Endodermal cell (in vitro differentiated cells): ENCODE measurements around the gene BRICD5. TPM values are rescaled to one million over a fixed set of nuclear protein-coding genes. Genes with fewer than 3 reads are reported as not detected.

ENCODE experiments used
- DNase-seq: peaks from one replicate; pipeline ENCODE4 v3.0.0-alpha.2; 2017
- H3K27ac ChIP-seq: 2 replicates; pipeline ENCODE4 v1.5.1; 2013; ENCODE audit warnings: mild to moderate bottlenecking, low read depth, low read length, moderate library complexity
- H3K27me3 ChIP-seq: 2 replicates; pipeline ENCODE4 v1.6.1; 2013; ENCODE audit warnings: mild to moderate bottlenecking, low read length, moderate library complexity; ENCODE audit not compliant: insufficient read depth, control insufficient read depth, poor library complexity, severe bottlenecking
- H3K36me3 ChIP-seq: 2 replicates; pipeline ENCODE4 v1.7.0; 2013; ENCODE audit warnings: mild to moderate bottlenecking, low read length, moderate library complexity; ENCODE audit not compliant: control insufficient read depth, insufficient read depth
- H3K4me1 ChIP-seq: one replicate; pipeline ENCODE4 v1.7.0; 2013; ENCODE audit warnings: low read length; ENCODE audit not compliant: control insufficient read depth, insufficient read depth
- H3K4me3 ChIP-seq: 2 replicates; pipeline ENCODE4 v1.5.1; 2013; ENCODE audit warnings: mild to moderate bottlenecking, low read length, moderate library complexity
- H3K9ac ChIP-seq: 2 replicates; pipeline ENCODE4 v1.6.1; 2013; ENCODE audit warnings: mild to moderate bottlenecking, low read length, moderate library complexity; ENCODE audit not compliant: poor library complexity, severe bottlenecking; ENCODE audit errors: extremely low read depth
- H3K9me3 ChIP-seq: 2 replicates; pipeline ENCODE4 v1.6.1; 2013; ENCODE audit warnings: mild to moderate bottlenecking, low read length, moderate library complexity; ENCODE audit not compliant: control insufficient read depth
- H3K27ac Mint-ChIP-seq: 2 replicates; pipeline ENCODE4 v1.8.0; 2020; ENCODE audit warnings: mixed read lengths
- H3K27me3 Mint-ChIP-seq: 2 replicates; pipeline ENCODE4 v1.8.0; 2021; ENCODE audit warnings: mild to moderate bottlenecking, mixed read lengths; ENCODE audit not compliant: insufficient read depth
- H3K36me3 Mint-ChIP-seq: 2 replicates; pipeline ENCODE4 v1.8.0; 2020; ENCODE audit warnings: low read depth, mixed read lengths
- H3K4me1 Mint-ChIP-seq: 2 replicates; pipeline ENCODE4 v1.8.0; 2020; ENCODE audit warnings: mixed read lengths
- H3K4me3 Mint-ChIP-seq: 2 replicates; pipeline ENCODE4 v1.8.0; 2020; ENCODE audit warnings: mild to moderate bottlenecking, moderate library complexity, mixed read lengths
- H3K9me3 Mint-ChIP-seq: 2 replicates; pipeline ENCODE4 v1.8.0; 2020; ENCODE audit warnings: mild to moderate bottlenecking, mixed read lengths
- WGBS, 2 experiments: methylation state at CpG; one replicate each; pipeline versions ENCODE4 v1.1.5 to v1.1.7; 2013; ENCODE audit warnings: missing lambda C conversion rate in 2 of 2, mixed read lengths in 1 of 2; ENCODE audit not compliant: insufficient coverage in 1 of 2, insufficient read length in 1 of 2; 5-methylcytosine and 5-hydroxymethylcytosine counted together
- total RNA-seq, 2 donors: library from RNA; stranded (reverse); fragmentation: NEBNext Ultra II Directional in 1 of 2; extraction: Animal tissue kit (Norgen Biotek cat#: 25700) in 1 of 2; gene quantifications; 2 replicates in 1 of 2; 3 replicates in 1 of 2; pipeline ENCODE4 v1.2.1, GENCODE V29; 2021
- TF ChIP-seq, protein P1 (sequence below): fragments of 200-600 bp; sonication (generic); conservative IDR thresholded peaks from 2 replicates; pipeline ENCODE4 v1.5.0; 2021; ENCODE audit warnings: antibody characterized with exemption, mild to moderate bottlenecking

Gene BRICD5
- total RNA-seq, 2 donors from 2014 or later = 7.7 to 15.0 TPM

DNA sequence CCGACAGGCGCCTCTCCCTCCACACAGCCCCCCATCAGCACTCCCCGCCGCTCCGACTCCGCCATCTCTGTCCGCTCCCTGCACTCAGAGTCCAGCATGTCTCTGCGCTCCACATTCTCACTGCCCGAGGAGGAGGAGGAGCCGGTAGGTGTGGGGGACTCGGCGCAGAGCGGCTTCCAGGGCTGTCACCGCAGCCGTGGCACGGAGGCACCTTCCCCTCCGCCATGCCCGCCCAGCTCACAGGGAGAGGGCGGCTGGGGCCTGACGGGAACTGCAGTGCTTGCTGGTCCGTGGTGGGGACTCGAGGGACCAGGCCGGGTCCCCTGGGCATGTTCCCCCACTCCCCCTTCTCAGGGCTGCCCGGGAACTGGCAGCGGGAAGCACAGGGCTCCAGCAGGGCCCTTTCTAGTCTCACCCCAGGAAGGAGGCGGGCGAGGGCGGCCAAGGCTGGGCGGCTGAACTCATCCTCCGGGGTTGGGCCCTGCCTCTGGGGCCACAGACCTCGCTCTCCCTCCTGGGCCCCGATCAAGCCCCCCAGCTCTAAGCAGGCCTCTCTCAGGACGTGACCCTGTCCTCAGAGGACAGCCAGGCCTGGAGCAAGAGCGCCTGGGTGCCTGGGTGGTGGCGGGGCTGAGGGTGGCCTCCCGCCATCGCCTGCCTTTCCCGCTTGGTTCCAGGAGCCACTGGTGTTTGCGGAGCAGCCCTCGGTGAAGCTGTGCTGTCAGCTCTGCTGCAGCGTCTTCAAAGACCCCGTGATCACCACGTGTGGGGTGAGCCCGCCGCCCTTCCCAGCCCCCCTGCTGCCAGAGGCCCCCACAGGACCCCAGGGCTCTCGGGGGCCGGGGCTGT, 39.9 kb downstream of the BRICD5 start:
- 94 to 95% methylated on average over 16 to 47 of the region's 47 CpGs for WGBS, 2 experiments
- no peaks in the 10 kb centered on the region for H3K4me1 Mint-ChIP-seq

DNA sequence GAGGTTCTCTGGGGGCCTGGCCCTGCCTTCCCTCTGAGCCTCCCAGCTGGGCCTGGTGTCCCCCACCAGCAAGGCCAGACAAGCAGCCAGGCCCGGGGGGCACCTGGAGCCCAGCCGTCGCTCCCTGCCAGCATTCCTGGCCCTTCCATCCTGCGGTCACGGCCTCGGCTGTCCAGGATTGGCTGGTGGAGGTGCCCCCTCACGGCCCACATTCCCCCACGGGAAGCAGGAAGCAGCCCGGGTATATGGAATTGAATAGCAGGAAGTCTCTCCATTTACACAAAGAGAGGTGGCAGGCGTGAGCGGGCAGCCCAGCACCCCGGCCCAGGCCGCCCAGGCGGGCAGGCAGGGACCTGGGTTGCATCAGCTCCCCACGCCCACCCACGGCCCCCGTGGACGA, 40.6 kb downstream of the BRICD5 start:
- peaks cover 36% of the 10 kb centered on the region for H3K36me3 Mint-ChIP-seq
- no peaks in the 10 kb centered on the region for H3K27me3 Mint-ChIP-seq
- Histone ChIP-seq H3K27me3 (no peaks in the 10 kb centered on the region), H3K4me3 (no peak overlapping the region), H3K9me3 (no peaks in the 10 kb centered on the region), H3K9ac (no peak overlapping the region), H3K4me1 (no peaks in the 10 kb centered on the region), H3K27ac (no peak overlapping the region), H3K36me3 (peaks cover 19% of the 10 kb centered on the region)
- H3K4me3 Mint-ChIP-seq = no peak overlapping the region
- no peaks in the 10 kb centered on the region for H3K9me3 Mint-ChIP-seq
- DNase-seq = no peak
- 95 to 99% methylated on average over 12 to 18 of the region's 18 CpGs for WGBS, 2 experiments
- H3K27ac Mint-ChIP-seq = no peak overlapping the region
- no peaks in the 10 kb centered on the region for H3K4me1 Mint-ChIP-seq
- TF ChIP-seq, protein P1, sequence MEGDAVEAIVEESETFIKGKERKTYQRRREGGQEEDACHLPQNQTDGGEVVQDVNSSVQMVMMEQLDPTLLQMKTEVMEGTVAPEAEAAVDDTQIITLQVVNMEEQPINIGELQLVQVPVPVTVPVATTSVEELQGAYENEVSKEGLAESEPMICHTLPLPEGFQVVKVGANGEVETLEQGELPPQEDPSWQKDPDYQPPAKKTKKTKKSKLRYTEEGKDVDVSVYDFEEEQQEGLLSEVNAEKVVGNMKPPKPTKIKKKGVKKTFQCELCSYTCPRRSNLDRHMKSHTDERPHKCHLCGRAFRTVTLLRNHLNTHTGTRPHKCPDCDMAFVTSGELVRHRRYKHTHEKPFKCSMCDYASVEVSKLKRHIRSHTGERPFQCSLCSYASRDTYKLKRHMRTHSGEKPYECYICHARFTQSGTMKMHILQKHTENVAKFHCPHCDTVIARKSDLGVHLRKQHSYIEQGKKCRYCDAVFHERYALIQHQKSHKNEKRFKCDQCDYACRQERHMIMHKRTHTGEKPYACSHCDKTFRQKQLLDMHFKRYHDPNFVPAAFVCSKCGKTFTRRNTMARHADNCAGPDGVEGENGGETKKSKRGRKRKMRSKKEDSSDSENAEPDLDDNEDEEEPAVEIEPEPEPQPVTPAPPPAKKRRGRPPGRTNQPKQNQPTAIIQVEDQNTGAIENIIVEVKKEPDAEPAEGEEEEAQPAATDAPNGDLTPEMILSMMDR = no peak

More for the DNA sequence above, 39.9 kb downstream of the BRICD5 start:
- no peak for DNase-seq
- Histone ChIP-seq H3K27ac (no peak overlapping the region), H3K36me3 (peaks cover 19% of the 10 kb centered on the region), H3K9me3 (no peaks in the 10 kb centered on the region), H3K4me1 (no peaks in the 10 kb centered on the region), H3K27me3 (no peaks in the 10 kb centered on the region), H3K4me3 (no peak overlapping the region), H3K9ac (no peak overlapping the region)
- Mint-ChIP-seq H3K36me3 (peaks cover 35% of the 10 kb centered on the region), H3K27me3 (no peaks in the 10 kb centered on the region), H3K9me3 (no peaks in the 10 kb centered on the region), H3K27ac (no peak overlapping the region), H3K4me3 (no peak overlapping the region)
- TF ChIP-seq, protein P1 = no peak

GRCh38 chr16:2167068-2167638, 43.5 kb downstream of the BRICD5 start:
- no peak overlapping the region for H3K27ac ChIP-seq
- H3K9me3 ChIP-seq = no peaks in the 10 kb centered on the region
- Mint-ChIP-seq H3K9me3 (no peaks in the 10 kb centered on the region), H3K4me1 (no peaks in the 10 kb centered on the region), H3K27me3 (no peaks in the 10 kb centered on the region), H3K27ac (no peak overlapping the region), H3K4me3 (no peak overlapping the region), H3K36me3 (peaks cover 24% of the 10 kb centered on the region)
- DNase-seq = no peak
- H3K27me3 ChIP-seq = no peaks in the 10 kb centered on the region
- TF ChIP-seq, protein P1 = no peak
- peaks cover 14% of the 10 kb centered on the region for H3K36me3 ChIP-seq
- no peak overlapping the region for H3K9ac ChIP-seq
- H3K4me1 ChIP-seq = no peaks in the 10 kb centered on the region
- 93 to 99% methylated on average over 12 to 18 of the region's 18 CpGs for WGBS, 2 experiments
- H3K4me3 ChIP-seq = no peak overlapping the region
